ENCODE measurements around the gene SNAPC2. TPM values are rescaled to one million over a fixed set of nuclear protein-coding genes. Genes with fewer than 3 reads are reported as not detected.
A peak's percentile ranks its signal among the peaks of the same experiment; 100 is the strongest.
"Not testable (repeated sequence)": the region's sequence is repeated elsewhere in the genome, so short reads cannot be mapped to it uniquely, and the experiment has no call there.

Gene SNAPC2
- total and polyA plus RNA-seq, 5 donors = 9.6 to 14.4 (median 11.7) TPM

- no peak overlapping the region for H3K27ac ChIP-seq (ENCODE audit: low read length)
- no peaks in the 10 kb centered on the region for H3K27me3 ChIP-seq (ENCODE audit: control insufficient read depth, insufficient read depth)
- H3K4me3 ChIP-seq (ENCODE audit: low read length) = no peak overlapping the region
- peaks cover 4% of the 10 kb centered on the region for H3K4me1 ChIP-seq (ENCODE audit: control insufficient read depth, insufficient read depth, low read length)
- H3K9me3 ChIP-seq (ENCODE audit: control insufficient read depth, low read length) = no peaks in the 10 kb centered on the region
- intact Hi-C loops (cut with DNase I) = no loop called here
- no peak for ATAC-seq
- WGBS = 79% methylated on average over 12 of the region's 12 CpGs
- DNase-seq = peak in 1 of 3 donors; percentile 28
These were observed 4.1 kb downstream of the SNAPC2 start for GRCh38 chr19:7924241-7924640.

GRCh38 chr19:7924651-7925170, 4.6 kb downstream of the SNAPC2 start:
- H3K4me1 ChIP-seq (ENCODE audit: control insufficient read depth, insufficient read depth, low read length) = peaks cover 4% of the 10 kb centered on the region
- intact Hi-C loops (cut with DNase I) = no loop called here
- no peak overlapping the region for H3K4me3 ChIP-seq (ENCODE audit: low read length)
- H3K27me3 ChIP-seq (ENCODE audit: control insufficient read depth, insufficient read depth) = no peaks in the 10 kb centered on the region
- peak; percentile 34 to 68 (median 56) for DNase-seq
- H3K27ac ChIP-seq (ENCODE audit: low read length) = no peak overlapping the region
- WGBS = 47% methylated on average over 31 of the region's 34 CpGs
- no peaks in the 10 kb centered on the region for H3K9me3 ChIP-seq (ENCODE audit: control insufficient read depth, low read length)
- ATAC-seq = no peak

- no peaks in the 10 kb centered on the region for H3K9me3 ChIP-seq (ENCODE audit: control insufficient read depth, low read length)
- intact Hi-C loops (cut with DNase I) = no loop called here
- H3K27ac ChIP-seq (ENCODE audit: low read length) = no peak overlapping the region
- peak; percentile 71 to 88 (median 85) for DNase-seq
- ATAC-seq = no peak
- H3K4me1 ChIP-seq (ENCODE audit: control insufficient read depth, insufficient read depth, low read length) = peaks cover 4% of the 10 kb centered on the region
- WGBS = under 1% methylated on average over 96 of the region's 98 CpGs
- no peaks in the 10 kb centered on the region for H3K27me3 ChIP-seq (ENCODE audit: control insufficient read depth, insufficient read depth)
- H3K4me3 ChIP-seq (ENCODE audit: low read length) = peak overlapping the region; percentile 56
These were observed 5.2 kb downstream of the SNAPC2 start for GRCh38 chr19:7925171-7925851.

- peak; percentile 74 to 91 (median 89) for DNase-seq
These were observed 6.0 kb downstream of the SNAPC2 start, which contains the start of gene CTXN1 for GRCh38 chr19:7926021-7926726. CTXN1 (minus strand) TSS chr19:7926135; CDS start chr19:7925538, 597 bp downstream.

GRCh38 chr19:7926727-7927604, 6.8 kb downstream of the SNAPC2 start:
- Histone ChIP-seq H3K27me3 (ENCODE audit: control insufficient read depth, insufficient read depth) (no peaks in the 10 kb centered on the region), H3K4me1 (ENCODE audit: control insufficient read depth, insufficient read depth, low read length) (peaks cover 2% of the 10 kb centered on the region), H3K9me3 (ENCODE audit: control insufficient read depth, low read length) (no peaks in the 10 kb centered on the region), H3K27ac (ENCODE audit: low read length) (no peak overlapping the region), H3K4me3 (ENCODE audit: low read length) (no peak overlapping the region)
- intact Hi-C loops (cut with DNase I) = no loop called here
- DNase-seq = peak in 2 of 3 donors; percentile 38 to 60
- 80% methylated on average over 32 of the region's 32 CpGs for WGBS
- ATAC-seq = peak; percentile 3 to 7

More at GRCh38 chr19:7926021-7926726, 6.0 kb downstream of the SNAPC2 start, which contains the start of gene CTXN1:
- no peaks in the 10 kb centered on the region for H3K9me3 ChIP-seq (ENCODE audit: control insufficient read depth, low read length)
- H3K4me1 ChIP-seq (ENCODE audit: control insufficient read depth, insufficient read depth, low read length) = peaks cover 4% of the 10 kb centered on the region
- peak; percentile 32 to 44 for ATAC-seq
- no peak within 1 kb of the TSS for H3K27ac ChIP-seq (ENCODE audit: low read length)
- H3K27me3 ChIP-seq (ENCODE audit: control insufficient read depth, insufficient read depth) = no peaks in the 10 kb centered on the region
- intact Hi-C loops (cut with DNase I) = no loop called here
- peak within 1 kb of the TSS; percentile 56 for H3K4me3 ChIP-seq (ENCODE audit: low read length)
- 7% methylated on average over 65 of the region's 65 CpGs for WGBS

- Histone ChIP-seq H3K4me1 (ENCODE audit: control insufficient read depth, insufficient read depth, low read length) (peaks cover 2% of the 10 kb centered on the region), H3K9me3 (ENCODE audit: control insufficient read depth, low read length) (no peaks in the 10 kb centered on the region), H3K27ac (ENCODE audit: low read length) (peak overlapping the region; percentile 41), H3K4me3 (ENCODE audit: low read length) (no peak overlapping the region), H3K27me3 (ENCODE audit: control insufficient read depth, insufficient read depth) (no peaks in the 10 kb centered on the region)
- DNase-seq = peak; percentile 42 to 73 (median 71)
- 79% methylated on average over 23 of the region's 23 CpGs for WGBS
- ATAC-seq = peak; percentile 2 to 6
- intact Hi-C loops (cut with DNase I) = no loop called here
These were observed 7.6 kb downstream of the SNAPC2 start for GRCh38 chr19:7927605-7928333.

- Histone ChIP-seq H3K4me1 (ENCODE audit: control insufficient read depth, insufficient read depth, low read length) (peaks cover 2% of the 10 kb centered on the region), H3K27ac (ENCODE audit: low read length) (peak overlapping the region; percentile 41), H3K9me3 (ENCODE audit: control insufficient read depth, low read length) (no peaks in the 10 kb centered on the region), H3K4me3 (ENCODE audit: low read length) (no peak overlapping the region), H3K27me3 (ENCODE audit: control insufficient read depth, insufficient read depth) (no peaks in the 10 kb centered on the region)
- peak in 2 of 3 donors; percentile 62 to 69 for DNase-seq
- intact Hi-C loops (cut with DNase I) = no loop called here
- peak in 1 of 2 donors; percentile 25 for ATAC-seq
- WGBS = 49% methylated on average over 9 of the region's 9 CpGs
These were observed 8.2 kb downstream of the SNAPC2 start for GRCh38 chr19:7928334-7928706.

- peak overlapping the region; percentile 37 for H3K27ac ChIP-seq (ENCODE audit: low read length)
- ATAC-seq (no peak), DNase-seq (peak in 2 of 3 donors; percentile 73 to 84)
- intact Hi-C loops (cut with DNase I) = no loop called here
- no peaks in the 10 kb centered on the region for H3K27me3 ChIP-seq (ENCODE audit: control insufficient read depth, insufficient read depth)
- H3K4me3 ChIP-seq (ENCODE audit: low read length) = no peak overlapping the region
- peaks cover 2% of the 10 kb centered on the region for H3K4me1 ChIP-seq (ENCODE audit: control insufficient read depth, insufficient read depth, low read length)
- 49% methylated on average over 24 of the region's 24 CpGs for WGBS
- H3K9me3 ChIP-seq (ENCODE audit: control insufficient read depth, low read length) = no peaks in the 10 kb centered on the region
These were observed 8.9 kb downstream of the SNAPC2 start for GRCh38 chr19:7928741-7929701.

GRCh38 chr19:7930030-7930429, 9.9 kb downstream of the SNAPC2 start:
- ATAC-seq; H3K9me3 ChIP-seq (ENCODE audit: control insufficient read depth, low read length); H3K27ac ChIP-seq (ENCODE audit: low read length); intact Hi-C loops (cut with DNase I); H3K4me1 ChIP-seq (ENCODE audit: control insufficient read depth, insufficient read depth, low read length); H3K27me3 ChIP-seq (ENCODE audit: control insufficient read depth, insufficient read depth); H3K4me3 ChIP-seq (ENCODE audit: low read length): not testable (repeated sequence)
- peak in 1 of 3 donors; percentile 32 for DNase-seq
- 93% methylated on average over 11 of the region's 11 CpGs for WGBS
